Hematopoietic multipotent progenitor cell (in vitro differentiated cells): Measurements from ENCODE around the gene ITGA1. TPM values are rescaled to one million over a fixed set of nuclear protein-coding genes. Genes with fewer than 3 reads are reported as not detected.

ENCODE experiments used
- DNase-seq, 3 donors: peaks; one replicate each; pipeline ENCODE4 v3.0.0-alpha.2; 2011 to 2015; ENCODE audit warnings: low read depth in 2 of 3, low spot score in 2 of 3
- total RNA-seq: library from RNA; depleted of rRNA; stranded (reverse); fragments of >200 nt; gene quantifications from one replicate; pipeline ENCODE4 v1.2.3, GENCODE V29; 2012

The ITGA1 gene
- total RNA-seq, 1 donor = under 0.01 TPM

DNA sequence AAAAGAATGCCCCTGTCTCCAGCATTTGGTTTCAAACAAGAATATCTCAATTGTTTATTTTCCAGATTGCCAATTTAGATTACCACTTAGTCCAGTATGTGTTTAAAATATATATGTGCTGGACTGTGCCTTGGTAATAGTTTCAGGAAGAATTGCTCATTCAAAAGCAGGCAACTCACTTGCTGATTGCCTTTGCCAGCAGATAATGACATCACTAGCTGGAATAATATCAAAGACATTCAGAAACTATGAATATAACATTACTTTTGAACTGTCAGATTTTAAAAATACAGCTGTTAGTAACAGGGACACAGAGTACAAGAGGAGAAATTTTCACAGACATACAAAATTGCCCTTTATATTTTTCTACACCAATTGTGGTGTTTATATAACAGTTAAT, 105.4 kb downstream of the ITGA1 start:
- no peak for DNase-seq

- DNase-seq = no peak
Observed at GRCh38 chr5:52893863-52894262, 106.1 kb downstream of the ITGA1 start.

DNA sequence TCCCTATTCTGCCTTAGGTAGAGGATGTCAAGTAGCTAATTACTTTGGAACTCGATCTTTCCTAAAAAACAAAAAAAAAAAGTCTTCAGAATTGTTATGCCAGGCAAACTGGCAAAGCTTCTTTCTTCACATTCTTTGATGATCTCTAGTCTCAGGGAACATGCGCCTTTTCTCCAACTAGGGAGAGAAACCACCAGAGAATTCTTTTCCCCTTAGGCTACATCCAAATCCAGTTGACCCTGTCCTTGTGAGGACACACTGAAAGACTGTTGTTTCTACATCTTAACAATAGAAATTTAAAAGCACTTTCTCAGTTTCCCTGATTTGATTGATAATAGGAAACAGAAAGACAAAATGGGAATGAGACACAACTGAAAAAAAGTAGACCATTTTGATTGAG, 106.7 kb downstream of the ITGA1 start:
- DNase-seq = no peak

DNA sequence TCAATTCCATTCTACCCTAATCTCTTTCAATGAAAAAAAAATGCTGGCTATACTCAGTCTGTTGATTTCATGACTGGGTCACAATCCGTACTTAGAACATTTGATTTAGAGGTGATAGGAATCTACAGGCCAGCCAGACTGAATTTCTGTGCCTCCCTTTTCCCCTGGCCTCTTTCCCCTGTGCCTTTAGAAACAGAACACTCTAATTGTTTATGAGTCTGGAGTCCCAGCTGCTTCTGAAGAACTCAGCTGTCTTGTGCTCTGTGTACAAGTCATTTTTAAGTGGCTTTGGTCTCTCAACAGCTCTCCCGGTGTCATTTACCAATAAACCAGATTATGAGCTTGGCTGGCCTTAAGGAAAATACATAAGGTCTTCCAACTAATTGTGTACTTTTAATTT, 107.4 kb downstream of the ITGA1 start:
- no peak for DNase-seq

DNA sequence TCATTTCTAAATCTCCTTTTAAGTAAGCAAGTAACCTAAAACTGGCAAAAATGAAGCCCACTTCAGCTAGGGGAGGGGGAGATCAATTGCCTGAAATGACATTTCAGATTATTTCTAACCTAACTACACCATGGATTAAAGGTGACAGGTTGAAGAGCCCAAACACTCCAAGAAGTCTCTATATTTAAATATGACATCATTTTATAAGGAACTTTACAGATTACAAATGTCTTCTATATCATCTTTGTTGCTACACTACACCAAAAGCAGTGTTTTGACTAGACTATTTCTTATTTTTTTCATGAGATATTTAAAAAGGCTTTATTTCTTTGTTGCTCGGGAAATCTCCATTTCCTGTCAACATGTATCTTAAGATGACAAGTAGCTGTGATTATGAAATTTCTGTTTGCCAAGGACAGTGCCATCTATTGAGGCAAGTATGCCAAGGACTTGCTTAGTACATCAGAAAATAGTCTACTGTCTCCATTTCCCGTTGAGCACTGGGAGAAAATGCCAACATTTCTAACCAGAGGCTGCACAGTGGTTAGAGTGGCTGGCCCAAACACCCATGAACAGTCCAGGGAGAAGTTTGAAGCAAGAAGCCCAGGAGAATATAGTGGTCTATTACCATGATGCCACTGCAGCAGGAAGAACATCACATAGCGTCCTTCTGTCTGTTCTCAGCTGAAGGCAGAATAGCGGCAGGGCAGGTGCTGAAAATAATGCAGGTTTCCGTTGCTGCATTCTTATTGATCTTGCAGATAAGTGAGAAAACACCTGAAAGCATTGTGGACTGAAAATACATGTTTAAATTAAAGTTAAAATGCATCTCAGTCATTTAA, 108.1 kb downstream of the ITGA1 start:
- DNase-seq = no peak

- no peak for DNase-seq
Observed at GRCh38 chr5:52896534-52897237, 109.0 kb downstream of the ITGA1 start.

DNA sequence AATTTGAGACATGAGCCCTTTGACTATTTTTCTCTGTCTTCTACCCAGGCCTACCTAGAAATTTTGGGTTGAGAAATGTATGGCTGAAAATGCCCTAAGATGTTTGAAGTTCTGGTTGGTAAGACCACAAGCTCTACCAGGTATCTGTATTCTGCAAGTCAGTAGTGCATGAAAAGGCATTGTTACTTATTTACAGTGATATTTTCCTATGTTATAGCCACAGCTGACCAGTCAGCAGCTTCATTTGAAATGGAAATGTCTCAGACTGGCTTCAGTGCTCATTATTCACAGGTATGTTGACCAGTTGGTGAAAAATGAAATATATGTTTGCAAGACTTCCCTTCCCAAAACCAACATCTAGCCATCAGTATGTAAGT, 109.5 kb downstream of the ITGA1 start:
- DNase-seq = no peak

- no peak for DNase-seq
Observed at GRCh38 chr5:52898961-52899680, 111.4 kb downstream of the ITGA1 start.

GRCh38 chr5:52903142-52903541, 115.4 kb downstream of the ITGA1 start:
- no peak for DNase-seq

- DNase-seq = no peak
Observed at GRCh38 chr5:52906343-52906742, 118.6 kb downstream of the ITGA1 start.

GRCh38 chr5:52906845-52907244, 119.1 kb downstream of the ITGA1 start:
- no peak for DNase-seq

- no peak for DNase-seq
Observed at GRCh38 chr5:52909192-52909591, 121.5 kb downstream of the ITGA1 start.

- DNase-seq = peak in 1 of 3 donors; percentile 4
Observed at GRCh38 chr5:52910071-52910470, 122.4 kb downstream of the ITGA1 start.

- DNase-seq = peak; percentile 36 to 81 (median 67)
Observed at GRCh38 chr5:52915176-52915875, 127.6 kb downstream of the ITGA1 start.

DNA sequence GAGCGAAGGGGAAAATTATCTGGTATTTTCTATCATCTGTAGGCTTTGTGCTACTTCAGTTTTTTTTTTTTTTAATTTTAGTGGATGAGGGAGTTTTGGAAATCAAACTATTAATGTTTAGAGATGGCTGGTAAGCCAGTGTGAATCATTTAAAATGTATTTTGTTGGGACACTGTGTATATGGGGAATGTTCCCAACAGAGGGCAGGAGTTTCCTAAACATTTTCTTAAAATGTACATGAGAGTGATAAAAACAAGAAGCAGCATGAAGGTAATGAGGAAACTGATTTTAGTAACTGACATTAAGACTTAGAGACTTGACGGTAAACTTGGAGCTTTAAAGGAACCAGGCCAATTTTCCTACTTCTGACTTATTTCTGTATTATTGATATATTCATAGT, 133.2 kb downstream of the ITGA1 start:
- no peak for DNase-seq

GRCh38 chr5:52922384-52922783, 134.7 kb downstream of the ITGA1 start:
- DNase-seq = no peak

GRCh38 chr5:52924456-52924855, 136.7 kb downstream of the ITGA1 start:
- peak in 1 of 3 donors; percentile 36 for DNase-seq

DNA sequence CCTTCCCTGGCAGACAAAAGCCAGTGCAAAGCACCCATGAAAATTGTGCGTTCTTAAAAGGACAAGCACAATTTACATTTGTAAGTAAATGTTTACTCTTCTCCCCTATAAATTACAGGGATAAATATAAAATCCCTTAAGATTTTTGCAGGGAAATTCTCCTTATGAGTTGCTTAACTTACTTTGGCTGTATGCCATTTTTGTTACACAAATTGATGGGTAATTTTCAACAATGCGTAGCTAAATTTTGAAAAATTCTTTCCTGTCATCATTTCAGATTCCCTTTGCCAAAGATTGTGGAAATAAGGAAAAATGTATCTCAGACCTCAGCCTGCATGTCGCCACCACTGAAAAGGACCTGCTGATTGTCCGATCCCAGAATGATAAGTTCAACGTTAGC, 137.3 kb downstream of the ITGA1 start:
- DNase-seq = no peak

DNA sequence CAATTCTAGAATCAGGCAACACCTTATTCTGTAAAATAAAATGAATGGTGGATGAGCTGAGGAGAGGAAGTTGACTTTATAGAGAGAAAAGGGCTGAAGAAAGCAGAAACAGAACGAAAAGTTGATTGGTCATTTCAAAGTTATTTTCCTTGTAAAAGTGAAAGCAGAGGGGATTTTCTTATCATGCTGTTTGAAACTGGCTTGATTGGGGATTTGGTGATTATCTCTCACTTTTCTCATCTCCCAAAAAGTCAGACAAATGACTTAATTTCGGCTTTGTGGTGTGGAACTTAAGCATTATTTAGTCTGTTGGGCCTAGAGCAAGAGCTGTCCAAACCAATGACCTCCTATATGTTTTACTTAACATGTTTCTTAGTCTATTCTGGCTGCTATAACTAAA, 141.0 kb downstream of the ITGA1 start:
- DNase-seq = no peak

- no peak for DNase-seq
Observed at GRCh38 chr5:52938226-52938625, 150.5 kb downstream of the ITGA1 start.

GRCh38 chr5:52943285-52943684, 155.6 kb downstream of the ITGA1 start:
- peak in 1 of 3 donors; percentile 44 for DNase-seq
